GF-D8 (cell line): ENCODE results near the gene TRAF3IP1.
"Not testable (repeated sequence)": the region's sequence is repeated elsewhere in the genome, so short reads cannot be mapped to it uniquely, and the experiment has no call there.

Source experiments
- DNase-seq: peaks from one replicate; lab custom pipeline; 2025; lab: John Stamatoyannopoulos, UW

The TRAF3IP1 gene

GRCh38 chr2:238308177-238308576, 12.1 kb upstream of the TRAF3IP1 start:
- DNase-seq, result no peak

GRCh38 chr2:238310721-238311120, 9.6 kb upstream of the TRAF3IP1 start:
- not testable (repeated sequence) for DNase-seq

- DNase-seq, result no peak
Measured at GRCh38 chr2:238313289-238313990, 6.9 kb upstream of the TRAF3IP1 start.

- no peak for DNase-seq
Measured at GRCh38 chr2:238313991-238314350, 6.3 kb upstream of the TRAF3IP1 start.

- no peak for DNase-seq
Measured at GRCh38 chr2:238314576-238314975, 5.7 kb upstream of the TRAF3IP1 start.

GRCh38 chr2:238315031-238315595, 5.2 kb upstream of the TRAF3IP1 start:
- no peak for DNase-seq

- no peak for DNase-seq
Measured at GRCh38 chr2:238320648-238321281, 447 bp downstream of the TRAF3IP1 start.

GRCh38 chr2:238321467-238321866, 1.1 kb downstream of the TRAF3IP1 start:
- no peak for DNase-seq

- no peak for DNase-seq
Measured at GRCh38 chr2:238322001-238322411, 1.7 kb downstream of the TRAF3IP1 start.

GRCh38 chr2:238324248-238324647, 3.9 kb downstream of the TRAF3IP1 start:
- not testable (repeated sequence) for DNase-seq

GRCh38 chr2:238325694-238326093, 5.4 kb downstream of the TRAF3IP1 start:
- DNase-seq, result no peak

- DNase-seq, result no peak
Measured at GRCh38 chr2:238326801-238327365, 6.6 kb downstream of the TRAF3IP1 start.

- DNase-seq, result no peak
Measured at GRCh38 chr2:238327751-238328150, 7.4 kb downstream of the TRAF3IP1 start.

- no peak for DNase-seq
Measured at GRCh38 chr2:238330391-238330790, 10.1 kb downstream of the TRAF3IP1 start.

GRCh38 chr2:238331916-238332315, 11.6 kb downstream of the TRAF3IP1 start:
- no peak for DNase-seq

- DNase-seq, result no peak
Measured at GRCh38 chr2:238334885-238335284, 14.6 kb downstream of the TRAF3IP1 start.

- DNase-seq, result not testable (repeated sequence)
Measured at GRCh38 chr2:238335591-238335990, 15.3 kb downstream of the TRAF3IP1 start.

- no peak for DNase-seq
Measured at GRCh38 chr2:238336151-238336550, 15.8 kb downstream of the TRAF3IP1 start.

GRCh38 chr2:238336793-238337444, 16.6 kb downstream of the TRAF3IP1 start:
- no peak for DNase-seq

- no peak for DNase-seq
Measured at GRCh38 chr2:238337846-238338245, 17.5 kb downstream of the TRAF3IP1 start.

- DNase-seq, result no peak
Measured at GRCh38 chr2:238338710-238339394, 18.5 kb downstream of the TRAF3IP1 start.

- DNase-seq, result no peak
Measured at GRCh38 chr2:238339395-238339780, 19.1 kb downstream of the TRAF3IP1 start.
